Stimulated activated naive CD8-positive, alpha-beta T cell treated with anti-CD3 and anti-CD28 coated beads, Interleukin-15, Interleukin-2, amounts not matched to agents 100 U/mL and 50 U/mL, for 24 hours (primary cell): ENCODE measurements around the gene GJB5.
A peak's percentile ranks its signal among the peaks of the same experiment; 100 is the strongest.

Source experiments
- ATAC-seq: fragments of 150-1000 bp; cut with Tn5 transposase; one replicate; pipeline ENCODE4 v1.10.0; 2021
- DNase-seq: peaks from one replicate; pipeline ENCODE4 v3.0.0; 2021

The GJB5 gene

DNA sequence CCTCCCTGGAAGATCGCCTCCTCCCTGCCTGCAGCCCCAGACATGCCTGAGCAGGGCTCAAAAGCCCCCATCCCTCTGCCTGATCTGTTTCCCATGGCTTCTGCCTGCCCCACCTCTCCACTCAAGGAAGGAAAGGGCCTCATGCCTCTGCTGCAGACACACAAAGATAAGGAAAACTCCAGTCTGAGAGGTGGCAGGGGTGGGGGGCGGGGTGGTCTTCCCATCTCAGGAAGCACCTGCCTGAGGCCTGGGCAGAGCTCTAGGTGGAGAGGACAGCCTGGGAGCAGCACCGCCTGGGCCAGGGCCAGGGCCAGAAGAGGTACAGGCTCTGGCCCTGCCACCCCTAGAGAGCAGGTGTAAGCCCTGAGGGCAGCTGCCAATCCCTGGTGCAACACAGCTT is 22.1 kb downstream of the GJB5 start:
- no peak for DNase-seq
- ATAC-seq = no peak

DNA sequence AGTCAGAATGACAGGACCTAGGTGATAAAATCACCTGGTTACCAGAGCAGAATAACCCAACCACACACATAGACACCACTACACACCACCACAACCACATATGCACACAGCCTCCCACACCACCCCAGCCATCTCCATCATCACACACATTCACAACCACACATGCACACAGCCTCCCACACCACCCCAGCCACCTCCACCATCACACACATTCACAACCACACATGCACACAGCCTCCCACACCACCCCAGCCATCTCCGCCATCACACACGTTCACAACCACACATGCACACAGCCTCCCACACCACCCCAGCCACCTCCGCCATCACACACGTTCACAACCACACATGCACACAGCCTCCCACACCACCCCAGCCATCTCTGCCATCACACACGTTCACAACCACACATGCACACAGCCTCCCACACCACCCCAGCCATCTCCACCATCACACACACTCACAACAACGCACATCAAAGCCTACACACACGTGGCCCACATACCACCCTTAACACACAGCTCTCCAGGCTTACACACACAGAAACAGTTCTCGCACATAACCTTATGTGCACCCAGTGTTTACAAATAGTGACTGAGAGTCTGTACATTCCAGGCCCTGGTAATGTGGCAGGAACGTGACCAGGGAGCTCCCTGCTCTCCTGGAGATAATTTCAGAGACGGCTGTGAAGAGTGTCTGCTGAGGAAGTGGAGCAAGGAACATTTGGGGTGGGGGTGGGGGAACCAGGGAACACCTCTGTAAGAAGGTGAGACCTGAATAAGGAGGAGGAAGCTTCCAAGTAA is 22.9 kb downstream of the GJB5 start:
- ATAC-seq (no peak), DNase-seq (no peak)

DNA sequence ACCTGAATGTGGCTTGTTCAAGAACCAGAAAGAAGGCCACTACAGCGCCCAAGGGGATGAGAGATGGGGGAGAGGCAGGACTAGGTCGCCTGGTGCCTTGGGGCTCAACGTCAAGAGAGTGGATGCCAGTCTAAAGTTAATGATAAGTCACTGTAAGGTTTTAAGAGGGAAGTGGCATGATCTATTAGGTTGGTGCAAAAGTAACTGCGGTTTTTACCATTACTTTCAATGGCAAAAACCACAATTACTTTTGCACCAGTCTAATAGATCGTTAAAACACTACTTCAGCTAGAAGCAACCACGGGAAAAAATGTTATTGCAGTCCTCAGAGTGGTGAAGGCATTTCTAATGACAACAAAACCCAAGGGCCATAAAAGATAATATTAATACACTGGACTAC is 23.5 kb downstream of the GJB5 start:
- DNase-seq (no peak), ATAC-seq (no peak)

DNA sequence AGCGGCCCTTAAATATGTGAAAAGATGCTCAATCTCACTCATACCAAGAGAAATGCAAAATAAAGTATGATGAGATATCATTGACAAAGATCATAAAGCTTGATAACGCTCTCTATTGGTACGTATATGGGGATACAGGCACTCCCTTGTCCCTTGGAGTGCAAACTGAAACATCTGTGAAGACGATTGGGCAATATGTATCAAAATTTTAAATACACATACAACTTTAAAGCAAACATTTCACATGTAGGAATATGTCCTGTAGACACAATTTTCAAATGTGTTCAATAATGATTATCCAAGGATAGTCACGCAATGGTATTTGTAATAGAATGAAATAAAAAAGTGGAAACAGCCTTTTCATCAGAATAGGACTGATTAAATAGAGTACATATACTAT is 24.2 kb downstream of the GJB5 start:
- DNase-seq (no peak), ATAC-seq (no peak)

DNA sequence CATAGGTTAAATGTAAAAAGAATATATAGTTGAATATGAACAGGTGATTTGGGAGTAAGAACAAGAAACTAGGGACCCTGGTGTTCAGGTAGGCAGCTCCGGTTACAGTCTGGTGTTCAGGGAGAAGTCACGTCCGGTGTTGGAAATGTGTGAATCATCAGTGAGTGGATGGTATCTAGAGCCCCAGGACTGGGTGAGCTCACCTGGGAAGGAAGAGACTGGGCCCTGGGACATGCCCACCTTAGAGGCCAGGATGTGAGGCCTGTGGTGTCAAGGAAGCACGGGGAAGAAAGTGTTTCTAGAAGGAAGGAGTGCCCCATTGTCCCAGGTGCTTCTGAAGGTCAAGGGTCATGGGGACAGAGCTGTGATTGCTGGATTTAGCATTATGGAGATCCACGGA is 24.7 kb downstream of the GJB5 start:
- ATAC-seq (no peak), DNase-seq (no peak)

DNA sequence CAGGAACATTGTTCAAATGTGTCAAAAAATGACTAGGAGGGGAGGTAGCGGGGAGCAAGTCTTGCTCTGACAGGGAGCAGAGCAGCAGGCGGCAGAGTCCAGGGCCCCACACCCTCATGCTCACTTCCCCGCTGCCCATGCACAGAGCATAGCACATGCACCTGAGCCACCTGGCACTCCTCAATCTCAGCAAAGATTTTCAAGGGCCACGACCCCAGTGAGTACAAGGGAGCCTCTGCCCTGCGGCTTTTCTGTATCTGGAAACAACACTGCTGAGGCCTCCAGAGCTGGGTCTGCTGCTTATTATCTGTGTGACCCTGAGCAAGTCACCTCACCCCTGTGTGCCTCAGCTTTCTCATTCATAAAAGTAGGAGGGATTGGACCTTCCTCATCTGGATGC is 25.1 kb downstream of the GJB5 start:
- ATAC-seq (no peak), DNase-seq (no peak)

DNA sequence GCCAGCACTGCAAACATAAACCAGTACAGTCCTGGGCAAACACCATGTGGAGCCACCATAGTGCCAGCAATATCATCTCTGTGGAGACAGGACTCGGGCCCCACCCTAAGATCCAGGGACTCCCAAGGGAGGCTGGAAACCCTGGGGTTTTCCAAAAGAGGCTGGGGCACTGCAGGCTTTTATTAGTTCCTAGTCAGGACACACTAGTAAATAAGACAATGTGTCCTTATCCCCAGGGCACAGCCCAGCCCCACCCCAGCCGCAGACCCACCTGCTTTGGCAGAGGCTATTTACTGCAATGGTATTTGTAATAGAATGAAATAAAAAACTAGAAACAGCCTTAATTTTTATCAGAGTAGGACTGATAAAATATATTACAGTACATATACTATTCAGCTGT is 25.7 kb downstream of the GJB5 start:
- no peak for ATAC-seq

DNA sequence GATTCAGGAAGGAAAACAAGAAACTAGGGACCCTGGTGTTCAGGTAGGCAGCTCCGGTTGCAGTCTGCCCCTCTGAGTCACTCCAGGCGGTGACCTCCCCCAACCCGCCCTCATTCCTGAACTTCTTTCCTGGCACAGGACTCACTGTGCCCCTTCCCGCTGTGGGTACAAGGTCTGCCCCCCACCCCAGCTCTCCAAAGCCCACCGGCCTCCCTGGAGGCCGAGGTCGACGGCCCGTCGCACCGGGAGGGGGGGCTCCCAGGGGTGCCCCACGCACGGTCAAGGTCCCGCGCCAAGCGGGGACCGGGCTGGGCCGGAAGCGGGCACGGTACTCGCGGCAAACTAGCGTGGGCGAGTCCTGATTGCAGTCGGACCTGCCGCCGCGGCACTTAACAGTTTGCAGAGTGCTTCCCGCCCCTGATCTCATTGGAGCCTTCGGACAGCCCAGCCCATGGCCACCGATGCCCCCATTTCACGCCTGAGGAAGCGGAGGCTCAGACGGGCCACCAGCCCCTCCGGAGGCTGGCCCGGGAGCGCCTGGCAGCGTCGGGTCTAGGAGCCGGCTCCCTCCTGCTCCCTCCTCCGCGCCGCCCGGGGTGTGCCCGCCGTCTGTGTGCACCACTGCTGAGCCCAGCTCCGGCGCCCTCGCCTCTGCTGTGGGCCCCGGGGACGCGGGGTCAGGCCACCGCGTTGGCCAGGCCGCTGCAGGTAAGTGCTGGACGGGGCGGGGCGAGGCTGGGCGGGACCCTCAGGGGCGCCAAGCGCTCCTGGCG is 26.4 kb downstream of the GJB5 start, which contains the start of gene GJB3:
TSS of gene GJB3 (plus strand) at position 144 of the 773 bp plus-strand sequence. CDS start 3,549 bp downstream, outside the sequence.
- ATAC-seq = peak; percentile 26
- DNase-seq = peak; percentile 18

More for the DNA sequence above, 25.7 kb downstream of the GJB5 start:
- DNase-seq = no peak

DNA sequence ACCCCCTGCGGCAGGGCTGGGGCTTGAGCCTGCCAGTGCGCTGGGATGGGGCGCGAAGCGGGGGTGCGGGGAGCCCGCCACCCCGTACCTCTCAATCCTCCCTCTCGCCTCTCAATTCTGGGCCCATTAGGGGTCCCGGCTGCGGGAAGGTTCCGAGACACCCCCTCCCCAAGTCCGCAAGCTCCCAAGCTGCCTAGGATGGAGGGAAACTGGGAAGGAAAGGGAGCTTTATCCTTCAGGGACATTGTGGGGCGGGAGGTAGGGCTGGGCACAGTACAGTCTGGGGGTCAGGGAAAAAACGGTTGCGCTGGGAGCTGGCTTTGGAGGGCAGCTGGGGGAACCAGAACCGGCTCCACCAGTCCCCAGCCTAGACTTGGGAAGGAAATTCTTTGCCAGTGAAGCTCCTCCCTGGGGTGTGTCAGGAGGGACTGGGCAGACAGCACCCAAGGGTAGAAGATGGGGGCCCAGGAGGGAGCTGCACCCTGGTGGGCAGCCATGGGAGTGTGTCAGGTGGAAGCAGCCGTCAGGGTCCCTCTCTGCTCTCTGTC is 27.1 kb downstream of the GJB5 start:
- ATAC-seq = no peak

DNA sequence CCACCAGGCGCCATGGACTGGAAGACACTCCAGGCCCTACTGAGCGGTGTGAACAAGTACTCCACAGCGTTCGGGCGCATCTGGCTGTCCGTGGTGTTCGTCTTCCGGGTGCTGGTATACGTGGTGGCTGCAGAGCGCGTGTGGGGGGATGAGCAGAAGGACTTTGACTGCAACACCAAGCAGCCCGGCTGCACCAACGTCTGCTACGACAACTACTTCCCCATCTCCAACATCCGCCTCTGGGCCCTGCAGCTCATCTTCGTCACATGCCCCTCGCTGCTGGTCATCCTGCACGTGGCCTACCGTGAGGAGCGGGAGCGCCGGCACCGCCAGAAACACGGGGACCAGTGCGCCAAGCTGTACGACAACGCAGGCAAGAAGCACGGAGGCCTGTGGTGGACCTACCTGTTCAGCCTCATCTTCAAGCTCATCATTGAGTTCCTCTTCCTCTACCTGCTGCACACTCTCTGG is 29.9 kb downstream of the GJB5 start:
- ATAC-seq = no peak
- DNase-seq = no peak

More for the DNA sequence above, 27.1 kb downstream of the GJB5 start:
- DNase-seq = no peak

DNA sequence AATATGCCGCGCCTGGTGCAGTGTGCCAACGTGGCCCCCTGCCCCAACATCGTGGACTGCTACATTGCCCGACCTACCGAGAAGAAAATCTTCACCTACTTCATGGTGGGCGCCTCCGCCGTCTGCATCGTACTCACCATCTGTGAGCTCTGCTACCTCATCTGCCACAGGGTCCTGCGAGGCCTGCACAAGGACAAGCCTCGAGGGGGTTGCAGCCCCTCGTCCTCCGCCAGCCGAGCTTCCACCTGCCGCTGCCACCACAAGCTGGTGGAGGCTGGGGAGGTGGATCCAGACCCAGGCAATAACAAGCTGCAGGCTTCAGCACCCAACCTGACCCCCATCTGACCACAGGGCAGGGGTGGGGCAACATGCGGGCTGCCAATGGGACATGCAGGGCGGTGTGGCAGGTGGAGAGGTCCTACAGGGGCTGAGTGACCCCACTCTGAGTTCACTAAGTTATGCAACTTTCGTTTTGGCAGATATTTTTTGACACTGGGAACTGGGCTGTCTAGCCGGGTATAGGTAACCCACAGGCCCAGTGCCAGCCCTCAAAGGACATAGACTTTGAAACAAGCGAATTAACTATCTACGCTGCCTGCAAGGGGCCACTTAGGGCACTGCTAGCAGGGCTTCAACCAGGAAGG is 30.5 kb downstream of the GJB5 start:
- no peak for ATAC-seq
- no peak for DNase-seq

DNA sequence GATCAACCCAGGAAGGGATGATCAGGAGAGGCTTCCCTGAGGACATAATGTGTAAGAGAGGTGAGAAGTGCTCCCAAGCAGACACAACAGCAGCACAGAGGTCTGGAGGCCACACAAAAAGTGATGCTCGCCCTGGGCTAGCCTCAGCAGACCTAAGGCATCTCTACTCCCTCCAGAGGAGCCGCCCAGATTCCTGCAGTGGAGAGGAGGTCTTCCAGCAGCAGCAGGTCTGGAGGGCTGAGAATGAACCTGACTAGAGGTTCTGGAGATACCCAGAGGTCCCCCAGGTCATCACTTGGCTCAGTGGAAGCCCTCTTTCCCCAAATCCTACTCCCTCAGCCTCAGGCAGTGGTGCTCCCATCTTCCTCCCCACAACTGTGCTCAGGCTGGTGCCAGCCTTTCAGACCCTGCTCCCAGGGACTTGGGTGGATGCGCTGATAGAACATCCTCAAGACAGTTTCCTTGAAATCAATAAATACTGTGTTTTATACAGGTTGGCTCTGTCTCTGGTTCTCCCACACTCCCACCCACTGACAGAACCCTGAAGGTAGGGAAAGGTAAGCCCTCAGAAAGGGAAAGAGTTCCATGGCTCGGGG is 31.1 kb downstream of the GJB5 start:
- DNase-seq = no peak
- no peak for ATAC-seq

DNA sequence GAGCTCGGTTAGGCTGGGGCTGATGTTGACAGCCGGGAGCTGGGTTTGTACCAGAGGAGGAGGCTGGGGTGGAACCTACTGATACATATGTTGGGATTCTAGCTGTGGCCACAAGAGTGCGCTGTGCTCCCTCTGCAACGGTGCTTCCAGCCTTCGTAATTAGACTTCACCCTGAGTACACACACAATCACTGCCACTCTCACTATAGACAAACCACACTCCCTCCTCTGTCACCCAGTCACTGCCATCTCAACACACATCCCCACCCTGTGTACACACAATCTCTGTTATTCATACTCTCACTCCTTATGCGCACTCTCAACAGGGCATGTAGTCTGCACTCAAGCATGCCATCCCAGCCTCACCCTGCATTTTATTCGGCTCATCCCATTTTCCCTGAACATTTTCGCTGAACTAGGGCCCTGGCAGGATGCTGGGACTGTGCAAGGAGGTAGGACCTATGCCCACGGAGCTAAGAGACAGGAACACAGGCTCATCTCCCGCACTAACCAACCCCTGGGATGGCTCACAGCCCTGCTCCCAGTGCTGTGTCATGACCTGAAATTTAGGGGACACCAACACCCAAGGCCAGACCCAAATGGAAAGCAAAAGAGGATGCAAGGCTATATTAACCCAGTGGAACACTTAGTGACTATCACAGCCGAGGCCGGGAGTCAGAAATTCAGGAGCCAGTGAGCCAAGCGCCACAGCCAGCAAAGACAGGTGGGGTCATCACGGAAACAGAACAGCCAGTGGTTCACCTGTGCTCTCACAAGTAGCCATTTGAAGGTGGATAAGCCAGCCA is 31.9 kb downstream of the GJB5 start:
- DNase-seq = peak; percentile 71
- ATAC-seq = peak; percentile 80

DNA sequence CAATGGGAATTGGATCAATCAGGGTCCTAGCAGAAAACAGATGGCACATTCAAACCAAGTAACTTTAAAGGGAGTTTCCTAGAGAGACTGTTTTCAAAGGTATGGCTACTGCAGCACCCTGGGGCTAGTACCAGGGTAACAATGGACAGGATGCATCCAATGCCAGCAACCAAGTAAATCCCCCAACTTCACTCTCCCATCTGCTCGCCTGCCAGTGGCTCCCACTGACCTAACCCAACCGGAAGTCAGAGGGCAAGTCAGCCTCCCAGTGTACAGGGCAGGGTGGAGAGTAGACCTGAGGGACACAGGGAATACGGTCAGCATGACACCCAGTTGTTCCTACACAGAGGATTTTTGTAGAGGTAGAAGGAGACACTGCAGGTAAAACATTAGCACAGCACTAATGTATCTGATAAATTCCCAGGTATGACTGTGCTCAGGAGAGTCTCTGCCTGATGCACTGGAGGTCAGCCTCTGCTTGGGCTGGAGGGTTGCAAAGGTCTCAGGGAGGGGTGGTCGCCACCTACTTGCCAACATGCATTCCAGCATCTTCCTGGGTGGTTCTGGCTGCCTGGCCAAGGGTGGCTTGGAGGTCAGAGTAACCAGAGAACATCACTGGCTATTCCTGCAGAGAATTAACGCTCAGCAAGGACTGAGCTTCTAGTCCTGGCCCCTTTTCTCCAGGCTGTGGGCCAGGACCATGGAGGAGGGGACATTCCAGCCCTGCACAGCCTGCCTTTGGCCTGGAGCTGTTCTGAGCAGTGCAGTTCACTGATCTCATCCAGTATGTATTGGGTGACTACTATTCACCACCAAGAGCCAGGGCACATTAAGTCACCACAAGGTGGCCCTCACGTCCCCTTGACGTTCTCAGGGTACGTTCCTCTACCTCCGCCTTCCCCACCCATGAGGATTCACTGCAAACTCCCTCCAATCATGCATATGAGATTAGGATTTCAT is 32.9 kb downstream of the GJB5 start:
- ATAC-seq = peak; percentile 24
- no peak for DNase-seq

DNA sequence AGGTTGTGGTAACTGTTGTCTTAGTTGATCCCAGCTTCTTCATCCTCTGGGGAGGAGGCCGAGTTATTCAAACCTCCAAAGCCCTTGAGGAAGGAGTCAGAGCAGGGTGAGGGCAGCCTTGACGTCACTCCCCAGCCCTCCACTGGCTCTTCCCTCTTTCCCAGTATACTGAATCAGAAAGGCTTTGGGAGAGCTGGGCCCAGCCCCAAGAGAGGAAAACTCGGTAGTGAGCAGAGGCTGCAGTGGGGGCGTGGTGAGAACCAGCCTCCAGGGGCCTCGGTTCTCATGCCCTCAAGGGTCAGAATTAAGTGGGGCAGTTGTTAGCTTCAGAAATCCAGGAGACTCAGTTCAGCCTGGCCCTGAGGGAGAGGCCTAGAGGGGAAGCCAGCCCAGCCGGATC is 36.1 kb downstream of the GJB5 start:
- ATAC-seq = no peak
- no peak for DNase-seq

DNA sequence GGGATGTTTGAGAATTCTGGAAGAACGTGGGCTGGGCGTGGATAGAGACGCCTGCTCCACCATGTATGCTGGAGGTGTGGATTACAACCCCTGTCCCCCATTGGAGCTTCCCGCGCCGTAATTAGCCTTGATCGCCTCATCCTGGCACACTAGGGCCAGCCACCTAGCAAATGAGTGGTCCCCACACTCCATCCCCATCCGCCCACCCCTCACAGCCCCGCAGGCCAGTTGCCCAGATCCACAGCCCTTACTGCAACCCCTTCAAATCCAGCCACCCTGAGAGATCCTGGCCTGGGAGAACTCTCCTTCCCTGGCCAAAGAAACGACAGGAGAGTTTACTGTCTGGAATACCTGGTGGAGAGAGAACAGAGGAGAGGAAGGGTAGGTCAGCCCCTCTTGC is 37.6 kb downstream of the GJB5 start:
- DNase-seq (no peak), ATAC-seq (no peak)

DNA sequence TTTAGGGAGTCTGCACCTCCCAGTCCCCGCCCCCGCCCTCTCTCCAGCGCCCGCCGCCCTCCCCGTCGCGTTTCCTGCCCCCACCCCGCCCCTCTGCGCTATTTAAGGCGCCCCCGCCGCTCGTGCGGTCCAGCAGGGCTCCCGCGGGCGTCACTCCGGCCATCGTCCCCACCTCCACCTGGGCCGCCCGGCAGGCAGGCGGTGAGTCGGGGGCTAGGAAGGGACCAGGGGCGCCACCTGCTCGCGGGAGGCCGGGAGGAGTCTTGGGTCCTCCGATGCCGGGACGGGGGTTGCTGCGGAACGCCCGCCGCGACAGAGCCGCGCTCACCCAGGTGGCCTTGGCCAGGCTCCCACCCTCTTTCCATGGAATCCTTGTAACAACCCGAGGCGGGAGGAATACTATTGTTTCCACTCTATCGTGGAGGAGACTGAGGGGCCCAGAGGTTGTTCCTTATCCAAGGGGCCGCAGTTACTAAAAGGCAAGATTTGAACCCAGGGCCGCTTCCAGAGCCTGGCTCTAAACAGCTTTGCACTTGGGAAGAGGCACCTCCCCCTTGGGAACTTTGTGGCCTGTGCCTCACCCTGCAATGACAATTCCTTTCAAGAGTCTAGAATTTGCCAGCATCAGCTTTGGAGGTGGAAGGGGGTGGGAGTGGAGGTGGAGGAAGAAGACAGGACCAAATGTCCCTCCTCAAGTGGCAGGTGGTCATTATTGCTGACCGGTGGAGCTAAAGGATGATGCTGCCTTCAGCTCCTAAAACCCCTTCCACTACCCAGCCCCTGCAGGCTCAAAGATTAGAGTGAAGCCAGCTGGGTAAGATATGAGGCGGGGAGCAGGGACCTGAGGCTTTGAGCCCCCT is 38.3 kb downstream of the GJB5 start, which contains the start of gene GJA4:
TSS of gene GJA4 (plus strand) at position 132 of the 860 bp plus-strand sequence. CDS start 1,215 bp downstream, outside the sequence.
- ATAC-seq (no peak), DNase-seq (peak; percentile 24)

DNA sequence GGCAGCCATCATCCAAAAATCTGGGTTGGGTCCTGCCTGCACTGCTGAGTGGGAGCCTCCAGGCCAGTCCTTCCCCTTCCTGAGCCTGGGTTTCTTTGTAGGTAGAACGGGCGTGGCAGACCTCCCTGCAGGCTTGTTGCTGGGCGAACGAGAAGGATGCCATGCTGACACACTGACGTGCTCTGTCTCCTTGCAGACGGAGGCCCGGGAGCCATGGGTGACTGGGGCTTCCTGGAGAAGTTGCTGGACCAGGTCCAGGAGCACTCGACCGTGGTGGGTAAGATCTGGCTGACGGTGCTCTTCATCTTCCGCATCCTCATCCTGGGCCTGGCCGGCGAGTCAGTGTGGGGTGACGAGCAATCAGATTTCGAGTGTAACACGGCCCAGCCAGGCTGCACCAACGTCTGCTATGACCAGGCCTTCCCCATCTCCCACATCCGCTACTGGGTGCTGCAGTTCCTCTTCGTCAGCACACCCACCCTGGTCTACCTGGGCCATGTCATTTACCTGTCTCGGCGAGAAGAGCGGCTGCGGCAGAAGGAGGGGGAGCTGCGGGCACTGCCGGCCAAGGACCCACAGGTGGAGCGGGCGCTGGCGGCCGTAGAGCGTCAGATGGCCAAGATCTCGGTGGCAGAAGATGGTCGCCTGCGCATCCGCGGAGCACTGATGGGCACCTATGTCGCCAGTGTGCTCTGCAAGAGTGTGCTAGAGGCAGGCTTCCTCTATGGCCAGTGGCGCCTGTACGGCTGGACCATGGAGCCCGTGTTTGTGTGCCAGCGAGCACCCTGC is 39.3 kb downstream of the GJB5 start:
- no peak for ATAC-seq

More for the DNA sequence above, 39.3 kb downstream of the GJB5 start:
- DNase-seq = no peak
